ENCODE results near the gene BLM.

The BLM gene

GRCh38 chr15:90836296-90836871 lies 119.2 kb downstream of the BLM start:
- DNase-seq (ENCODE audit: low spot score) = no peak
- no peak for TF ChIP-seq CTCF (IDR thresholded peaks at IDR 0.05; ENCODE audit: extremely low read depth, missing control alignments)

GRCh38 chr15:90837094-90837493 lies 119.9 kb downstream of the BLM start:
- no peak for DNase-seq (ENCODE audit: low spot score)
- no peak for TF ChIP-seq CTCF (IDR thresholded peaks at IDR 0.05; ENCODE audit: extremely low read depth, missing control alignments)

- no peak for TF ChIP-seq CTCF (IDR thresholded peaks at IDR 0.05; ENCODE audit: extremely low read depth, missing control alignments)
Observed at GRCh38 chr15:90838139-90838538, 121.0 kb downstream of the BLM start.

GRCh38 chr15:90838544-90838943 lies 121.4 kb downstream of the BLM start:
- no peak for TF ChIP-seq CTCF (IDR thresholded peaks at IDR 0.05; ENCODE audit: extremely low read depth, missing control alignments)

More at GRCh38 chr15:90838139-90838538, 121.0 kb downstream of the BLM start:
- no peak for DNase-seq (ENCODE audit: low spot score)

GRCh38 chr15:90839187-90840071 lies 122.3 kb downstream of the BLM start:
- no peak for TF ChIP-seq CTCF (IDR thresholded peaks at IDR 0.05; ENCODE audit: extremely low read depth, missing control alignments)
- no peak for DNase-seq (ENCODE audit: low spot score)

More at GRCh38 chr15:90838544-90838943, 121.4 kb downstream of the BLM start:
- DNase-seq (ENCODE audit: low spot score) = no peak

- DNase-seq (ENCODE audit: low spot score) = no peak
Observed at GRCh38 chr15:90840157-90840855, 123.2 kb downstream of the BLM start.

More at GRCh38 chr15:90840157-90840855, 123.2 kb downstream of the BLM start:
- no peak for TF ChIP-seq CTCF (IDR thresholded peaks at IDR 0.05; ENCODE audit: extremely low read depth, missing control alignments)
